GM21423 (cell line): Measurements from ENCODE around the gene DGCR6.
"Not testable (repeated sequence)": the region's sequence is repeated elsewhere in the genome, so short reads cannot be mapped to it uniquely, and the experiment has no call there.

Experiments used
- ATAC-seq: cut with Tn5 transposase; IDR thresholded peaks from one replicate; pipeline ENCODE4 v1.9.1; 2021; ENCODE audit warnings: mild to moderate bottlenecking, moderate library complexity; ENCODE audit not compliant: unreplicated experiment

DGCR6 gene

DNA sequence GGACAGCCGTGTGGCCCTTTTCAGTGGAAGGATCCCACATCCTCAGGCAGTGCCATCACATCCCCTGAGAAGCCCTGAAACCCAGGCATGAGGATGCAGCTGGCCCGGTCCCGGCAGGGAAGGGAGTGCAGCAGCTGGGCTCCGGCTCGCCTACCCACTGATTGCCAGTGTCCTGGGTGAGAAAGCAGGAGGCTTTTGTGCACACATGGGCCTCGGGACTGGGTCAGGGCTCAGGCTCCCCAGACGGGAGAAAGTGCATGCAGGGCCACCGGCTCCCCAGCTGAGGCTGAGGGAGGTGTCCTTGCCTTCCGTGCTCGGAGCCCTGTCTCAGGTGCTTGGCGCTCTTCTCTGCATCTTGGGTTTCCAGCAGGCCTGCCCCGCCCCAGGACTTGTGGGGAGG is 53.6 kb downstream of the DGCR6 start:
- not testable (repeated sequence) for ATAC-seq

GRCh38 chr22:18960166-18960820 is 54.2 kb downstream of the DGCR6 start:
- ATAC-seq: not testable (repeated sequence)

DNA sequence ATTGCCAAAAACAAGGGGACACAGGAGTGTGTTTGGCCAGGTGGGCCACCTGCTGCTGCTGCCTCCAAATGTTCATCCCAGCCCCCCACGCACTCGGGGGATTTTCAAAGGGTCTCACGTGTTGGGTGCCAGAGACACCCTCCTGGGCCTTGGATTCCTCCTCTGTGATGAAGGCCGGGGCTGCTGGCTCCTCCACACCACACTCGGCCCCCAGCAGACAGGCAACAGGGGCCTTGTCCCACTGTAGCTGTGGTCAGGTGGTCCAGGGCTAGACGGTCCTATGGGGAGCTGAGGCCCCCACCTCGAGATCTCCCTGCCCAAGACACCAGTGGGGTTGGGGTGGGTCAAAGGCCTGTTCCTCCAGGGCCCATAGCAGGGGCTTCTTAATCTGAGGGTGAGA is 55.1 kb downstream of the DGCR6 start:
- ATAC-seq: not testable (repeated sequence)
